K562 (cell line): ENCODE measurements around the gene ZNF222. TPM values are rescaled to one million over a fixed set of nuclear protein-coding genes. Genes with fewer than 3 reads are reported as not detected.
A peak's percentile ranks its signal among the peaks of the same experiment; 100 is the strongest.

Experiments used
- BMI1 ChIP-seq: fragments of 150-350 bp; IDR thresholded peaks from 2 replicates; pipeline ENCODE4 v1.6.1; 2014; ENCODE audit warnings: low read length
- NFE2 ChIP-seq: IDR thresholded peaks from 2 replicates; pipeline ENCODE4 v1.6.1; 2014; ENCODE audit warnings: antibody characterized with exemption, low read depth
- NR2C2 ChIP-seq, 2 experiments: fragments of 200-800 bp in 1 of 2; sonication (Bioruptor generic) in 1 of 2; sonication (generic) in 1 of 2; formaldehyde crosslinking in 1 of 2; IDR thresholded peaks; 2 replicates each; pipeline versions ENCODE4 v1.6.1 to v1.8.0; 2016 to 2022; ENCODE audit warnings: mild to moderate bottlenecking in 1 of 2, missing compliant biosample characterization in 1 of 2, missing genetic modification characterization in 1 of 2, missing genetic modification reagents in 1 of 2
- polyA plus RNA-seq, 8 experiments: library from polyadenylated mRNA; depleted of rRNA in 4 of 8; stranded (reverse) in 5 of 8; unstranded in 3 of 8; fragments of >200 nt; fragmentation: Nextera tagmentation in 2 of 8; fragmentation: Illumina TruSeq in 1 of 8; extraction: Ambion mirVana in 2 of 8; extraction: Trizol in 1 of 8; gene quantifications; 2 replicates each; pipeline versions ENCODE4 v1.2.1 to v1.2.3, GENCODE V29; 2011 to 2014; ENCODE audit warnings: inconsistent platforms in 1 of 8, missing spikeins in 1 of 8
- total RNA-seq, 7 experiments: library from RNA; depleted of rRNA in 6 of 7; stranded (reverse); fragments of >200 nt in 6 of 7; fragmentation: Illumina TruSeq in 2 of 7; extraction: Trizol in 2 of 7; gene quantifications; 2 replicates each; pipeline versions ENCODE4 v1.2.1 to v1.2.3, GENCODE V29; 2011 to 2021; ENCODE audit warnings: low replicate concordance in 1 of 7
- TF ChIP-seq, protein P1 (sequence below): IDR thresholded peaks from 2 replicates; pipeline ENCODE4 v1.6.1; 2011; ENCODE audit warnings: borderline replicate concordance, low read depth, mild to moderate bottlenecking, moderate library complexity, low read length; ENCODE audit not compliant: insufficient read depth, poor library complexity, severe bottlenecking
- TF ChIP-seq, protein P2 (sequence below): fragments of 250-450 bp; sonication (Bioruptor Pico); IDR thresholded peaks from 2 replicates; pipeline ENCODE4 v1.8.0; 2022; ENCODE audit warnings: moderate library complexity, mild to moderate bottlenecking, inconsistent platforms

The ZNF222 gene
- total and polyA plus RNA-seq, 9 of the 15 experiments (the other 6 are each of a cell fraction or from before 2014, with no cell fraction given): 2.3 to 4.5 (median 3.0) TPM

- TF ChIP-seq NFE2: no peak
- TF ChIP-seq, protein P1, sequence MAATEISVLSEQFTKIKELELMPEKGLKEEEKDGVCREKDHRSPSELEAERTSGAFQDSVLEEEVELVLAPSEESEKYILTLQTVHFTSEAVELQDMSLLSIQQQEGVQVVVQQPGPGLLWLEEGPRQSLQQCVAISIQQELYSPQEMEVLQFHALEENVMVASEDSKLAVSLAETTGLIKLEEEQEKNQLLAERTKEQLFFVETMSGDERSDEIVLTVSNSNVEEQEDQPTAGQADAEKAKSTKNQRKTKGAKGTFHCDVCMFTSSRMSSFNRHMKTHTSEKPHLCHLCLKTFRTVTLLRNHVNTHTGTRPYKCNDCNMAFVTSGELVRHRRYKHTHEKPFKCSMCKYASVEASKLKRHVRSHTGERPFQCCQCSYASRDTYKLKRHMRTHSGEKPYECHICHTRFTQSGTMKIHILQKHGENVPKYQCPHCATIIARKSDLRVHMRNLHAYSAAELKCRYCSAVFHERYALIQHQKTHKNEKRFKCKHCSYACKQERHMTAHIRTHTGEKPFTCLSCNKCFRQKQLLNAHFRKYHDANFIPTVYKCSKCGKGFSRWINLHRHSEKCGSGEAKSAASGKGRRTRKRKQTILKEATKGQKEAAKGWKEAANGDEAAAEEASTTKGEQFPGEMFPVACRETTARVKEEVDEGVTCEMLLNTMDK: no peak
- no peak for TF ChIP-seq NR2C2 (CRISPR knock-in tag; IDR thresholded peaks at IDR 0.05)
- TF ChIP-seq NR2C2 (tag; IDR thresholded peaks at IDR 0.05): peak; percentile 95
- TF ChIP-seq BMI1: no peak
- TF ChIP-seq, protein P2, sequence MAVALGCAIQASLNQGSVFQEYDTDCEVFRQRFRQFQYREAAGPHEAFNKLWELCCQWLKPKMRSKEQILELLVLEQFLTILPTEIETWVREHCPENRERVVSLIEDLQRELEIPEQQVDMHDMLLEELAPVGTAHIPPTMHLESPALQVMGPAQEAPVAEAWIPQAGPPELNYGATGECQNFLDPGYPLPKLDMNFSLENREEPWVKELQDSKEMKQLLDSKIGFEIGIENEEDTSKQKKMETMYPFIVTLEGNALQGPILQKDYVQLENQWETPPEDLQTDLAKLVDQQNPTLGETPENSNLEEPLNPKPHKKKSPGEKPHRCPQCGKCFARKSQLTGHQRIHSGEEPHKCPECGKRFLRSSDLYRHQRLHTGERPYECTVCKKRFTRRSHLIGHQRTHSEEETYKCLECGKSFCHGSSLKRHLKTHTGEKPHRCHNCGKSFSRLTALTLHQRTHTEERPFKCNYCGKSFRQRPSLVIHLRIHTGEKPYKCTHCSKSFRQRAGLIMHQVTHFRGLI: no peak
Measured at GRCh38 chr19:44051650-44052402, 26.6 kb downstream of the ZNF222 start, which contains the start of gene ZNF223 (continued).
